ENCODE results near the gene STUM. TPM values are rescaled to one million over a fixed set of nuclear protein-coding genes. Genes with fewer than 3 reads are reported as not detected.

STUM gene
- total and polyA plus RNA-seq, 2 of the 8 experiments (the other 6 are each of a cell fraction or from before 2014, with no cell fraction given): 0.76 to 1.2 TPM

DNA sequence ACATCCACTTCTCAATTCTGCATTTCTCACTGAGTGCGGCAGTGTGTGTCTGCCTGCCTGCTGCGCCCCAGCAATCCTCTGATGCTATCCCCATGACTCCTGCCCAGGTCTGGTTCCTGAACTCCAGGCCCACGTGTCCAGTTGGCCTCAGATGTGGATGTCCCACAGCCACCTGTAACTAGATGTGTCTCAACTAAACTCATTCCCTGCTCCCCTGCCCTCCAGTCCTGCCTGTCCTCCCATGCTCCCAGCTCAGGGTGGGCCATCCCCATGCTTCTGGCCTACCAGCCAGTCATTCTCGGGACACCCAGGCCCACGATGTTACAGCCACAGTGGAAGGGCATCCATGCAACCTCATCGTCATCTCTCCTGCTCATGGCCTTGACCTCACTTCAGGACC is 76.8 kb downstream of the STUM start (continued):
- TF ChIP-seq, protein P1, sequence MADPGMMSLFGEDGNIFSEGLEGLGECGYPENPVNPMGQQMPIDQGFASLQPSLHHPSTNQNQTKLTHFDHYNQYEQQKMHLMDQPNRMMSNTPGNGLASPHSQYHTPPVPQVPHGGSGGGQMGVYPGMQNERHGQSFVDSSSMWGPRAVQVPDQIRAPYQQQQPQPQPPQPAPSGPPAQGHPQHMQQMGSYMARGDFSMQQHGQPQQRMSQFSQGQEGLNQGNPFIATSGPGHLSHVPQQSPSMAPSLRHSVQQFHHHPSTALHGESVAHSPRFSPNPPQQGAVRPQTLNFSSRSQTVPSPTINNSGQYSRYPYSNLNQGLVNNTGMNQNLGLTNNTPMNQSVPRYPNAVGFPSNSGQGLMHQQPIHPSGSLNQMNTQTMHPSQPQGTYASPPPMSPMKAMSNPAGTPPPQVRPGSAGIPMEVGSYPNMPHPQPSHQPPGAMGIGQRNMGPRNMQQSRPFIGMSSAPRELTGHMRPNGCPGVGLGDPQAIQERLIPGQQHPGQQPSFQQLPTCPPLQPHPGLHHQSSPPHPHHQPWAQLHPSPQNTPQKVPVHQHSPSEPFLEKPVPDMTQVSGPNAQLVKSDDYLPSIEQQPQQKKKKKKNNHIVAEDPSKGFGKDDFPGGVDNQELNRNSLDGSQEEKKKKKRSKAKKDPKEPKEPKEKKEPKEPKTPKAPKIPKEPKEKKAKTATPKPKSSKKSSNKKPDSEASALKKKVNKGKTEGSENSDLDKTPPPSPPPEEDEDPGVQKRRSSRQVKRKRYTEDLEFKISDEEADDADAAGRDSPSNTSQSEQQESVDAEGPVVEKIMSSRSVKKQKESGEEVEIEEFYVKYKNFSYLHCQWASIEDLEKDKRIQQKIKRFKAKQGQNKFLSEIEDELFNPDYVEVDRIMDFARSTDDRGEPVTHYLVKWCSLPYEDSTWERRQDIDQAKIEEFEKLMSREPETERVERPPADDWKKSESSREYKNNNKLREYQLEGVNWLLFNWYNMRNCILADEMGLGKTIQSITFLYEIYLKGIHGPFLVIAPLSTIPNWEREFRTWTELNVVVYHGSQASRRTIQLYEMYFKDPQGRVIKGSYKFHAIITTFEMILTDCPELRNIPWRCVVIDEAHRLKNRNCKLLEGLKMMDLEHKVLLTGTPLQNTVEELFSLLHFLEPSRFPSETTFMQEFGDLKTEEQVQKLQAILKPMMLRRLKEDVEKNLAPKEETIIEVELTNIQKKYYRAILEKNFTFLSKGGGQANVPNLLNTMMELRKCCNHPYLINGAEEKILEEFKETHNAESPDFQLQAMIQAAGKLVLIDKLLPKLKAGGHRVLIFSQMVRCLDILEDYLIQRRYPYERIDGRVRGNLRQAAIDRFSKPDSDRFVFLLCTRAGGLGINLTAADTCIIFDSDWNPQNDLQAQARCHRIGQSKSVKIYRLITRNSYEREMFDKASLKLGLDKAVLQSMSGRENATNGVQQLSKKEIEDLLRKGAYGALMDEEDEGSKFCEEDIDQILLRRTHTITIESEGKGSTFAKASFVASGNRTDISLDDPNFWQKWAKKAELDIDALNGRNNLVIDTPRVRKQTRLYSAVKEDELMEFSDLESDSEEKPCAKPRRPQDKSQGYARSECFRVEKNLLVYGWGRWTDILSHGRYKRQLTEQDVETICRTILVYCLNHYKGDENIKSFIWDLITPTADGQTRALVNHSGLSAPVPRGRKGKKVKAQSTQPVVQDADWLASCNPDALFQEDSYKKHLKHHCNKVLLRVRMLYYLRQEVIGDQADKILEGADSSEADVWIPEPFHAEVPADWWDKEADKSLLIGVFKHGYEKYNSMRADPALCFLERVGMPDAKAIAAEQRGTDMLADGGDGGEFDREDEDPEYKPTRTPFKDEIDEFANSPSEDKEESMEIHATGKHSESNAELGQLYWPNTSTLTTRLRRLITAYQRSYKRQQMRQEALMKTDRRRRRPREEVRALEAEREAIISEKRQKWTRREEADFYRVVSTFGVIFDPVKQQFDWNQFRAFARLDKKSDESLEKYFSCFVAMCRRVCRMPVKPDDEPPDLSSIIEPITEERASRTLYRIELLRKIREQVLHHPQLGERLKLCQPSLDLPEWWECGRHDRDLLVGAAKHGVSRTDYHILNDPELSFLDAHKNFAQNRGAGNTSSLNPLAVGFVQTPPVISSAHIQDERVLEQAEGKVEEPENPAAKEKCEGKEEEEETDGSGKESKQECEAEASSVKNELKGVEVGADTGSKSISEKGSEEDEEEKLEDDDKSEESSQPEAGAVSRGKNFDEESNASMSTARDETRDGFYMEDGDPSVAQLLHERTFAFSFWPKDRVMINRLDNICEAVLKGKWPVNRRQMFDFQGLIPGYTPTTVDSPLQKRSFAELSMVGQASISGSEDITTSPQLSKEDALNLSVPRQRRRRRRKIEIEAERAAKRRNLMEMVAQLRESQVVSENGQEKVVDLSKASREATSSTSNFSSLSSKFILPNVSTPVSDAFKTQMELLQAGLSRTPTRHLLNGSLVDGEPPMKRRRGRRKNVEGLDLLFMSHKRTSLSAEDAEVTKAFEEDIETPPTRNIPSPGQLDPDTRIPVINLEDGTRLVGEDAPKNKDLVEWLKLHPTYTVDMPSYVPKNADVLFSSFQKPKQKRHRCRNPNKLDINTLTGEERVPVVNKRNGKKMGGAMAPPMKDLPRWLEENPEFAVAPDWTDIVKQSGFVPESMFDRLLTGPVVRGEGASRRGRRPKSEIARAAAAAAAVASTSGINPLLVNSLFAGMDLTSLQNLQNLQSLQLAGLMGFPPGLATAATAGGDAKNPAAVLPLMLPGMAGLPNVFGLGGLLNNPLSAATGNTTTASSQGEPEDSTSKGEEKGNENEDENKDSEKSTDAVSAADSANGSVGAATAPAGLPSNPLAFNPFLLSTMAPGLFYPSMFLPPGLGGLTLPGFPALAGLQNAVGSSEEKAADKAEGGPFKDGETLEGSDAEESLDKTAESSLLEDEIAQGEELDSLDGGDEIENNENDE (IDR thresholded peaks at IDR 0.05; ENCODE audit: insufficient replicate concordance, low read length): no peak
- TF ChIP-seq POLR2AphosphoS5 (IDR thresholded peaks at IDR 0.05; ENCODE audit: low read depth, low read length) (no peak), KDM4A (IDR thresholded peaks at IDR 0.05; ENCODE audit: low read depth, low read length, severe bottlenecking) (no peak), E2F6 (IDR thresholded peaks at IDR 0.05) (no peak), JUN (IDR thresholded peaks at IDR 0.05; ENCODE audit: low read depth, low read length) (no peak), SUZ12 (IDR thresholded peaks at IDR 0.05; ENCODE audit: low read length) (no peak), ATF3 (IDR thresholded peaks at IDR 0.05; ENCODE audit: insufficient read depth, low read depth, low read length) (no peak), SIRT6 (IDR thresholded peaks at IDR 0.05; ENCODE audit: low read length) (no peak), RFX5 (IDR thresholded peaks at IDR 0.05; ENCODE audit: borderline replicate concordance, low read depth, low read length) (no peak), TAF7 (optimal IDR thresholded peaks at IDR 0.05; ENCODE audit: borderline replicate concordance, low read depth, low read length) (no peak)

All from H1 (cell line).